ENCODE data around the gene BRMS1L. TPM values are rescaled to one million over a fixed set of nuclear protein-coding genes. Genes with fewer than 3 reads are reported as not detected.

BRMS1L gene
- total RNA-seq, 1 donor from 2014 or later = 20.9 TPM

DNA sequence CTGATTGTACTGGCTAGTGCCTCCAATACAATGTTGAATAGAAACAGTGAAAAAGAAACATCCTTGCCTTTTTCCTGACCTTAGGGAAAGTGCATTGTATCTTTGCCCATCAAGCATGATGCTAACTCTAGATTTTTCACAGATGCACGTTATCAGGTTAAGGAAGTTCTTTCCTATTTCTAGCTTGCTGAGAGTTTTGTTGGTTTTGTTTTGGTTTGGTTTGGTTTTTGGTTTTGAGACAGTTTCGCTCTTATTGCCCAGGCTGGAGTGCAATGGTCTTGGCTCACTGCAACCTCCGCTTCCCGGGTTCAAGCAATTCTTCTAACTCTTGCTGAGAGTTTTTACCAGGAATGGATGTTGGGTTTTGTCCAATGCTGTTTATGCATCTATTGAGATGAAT lies 89.0 kb downstream of the BRMS1L start:
- H3K9me3 ChIP-seq (ENCODE audit: control insufficient read depth in 3 of 3, low read length in 3 of 3) = no peaks in the 10 kb centered on the region
- H3K9ac ChIP-seq (ENCODE audit: low read depth in 1 of 3, low read length in 3 of 3) = no peak overlapping the region
- H3K27me3 ChIP-seq (ENCODE audit: control insufficient read depth in 3 of 3, insufficient read depth in 3 of 3, low read length in 3 of 3) = no peaks in the 10 kb centered on the region
- no peaks in the 10 kb centered on the region for H3K4me1 ChIP-seq (ENCODE audit: control insufficient read depth in 3 of 3, insufficient read depth in 3 of 3, low read length in 3 of 3)
- H3K4me3 ChIP-seq (ENCODE audit: low read length in 3 of 3) = no peak overlapping the region
- H3K27ac ChIP-seq (ENCODE audit: low read depth, low read length) = no peak overlapping the region
- no peaks in the 10 kb centered on the region for H3K36me3 ChIP-seq (ENCODE audit: control insufficient read depth in 3 of 3, insufficient read depth in 3 of 3, low read length in 3 of 3)

GRCh38 chr14:35915775-35916174 lies 89.6 kb downstream of the BRMS1L start:
- Histone ChIP-seq H3K9me3 (ENCODE audit: control insufficient read depth in 3 of 3, low read length in 3 of 3) (no peaks in the 10 kb centered on the region), H3K9ac (ENCODE audit: low read depth in 1 of 3, low read length in 3 of 3) (no peak overlapping the region), H3K36me3 (ENCODE audit: control insufficient read depth in 3 of 3, insufficient read depth in 3 of 3, low read length in 3 of 3) (no peaks in the 10 kb centered on the region), H3K27ac (ENCODE audit: low read depth, low read length) (no peak overlapping the region), H3K27me3 (ENCODE audit: control insufficient read depth in 3 of 3, insufficient read depth in 3 of 3, low read length in 3 of 3) (no peaks in the 10 kb centered on the region), H3K4me1 (ENCODE audit: control insufficient read depth in 3 of 3, insufficient read depth in 3 of 3, low read length in 3 of 3) (no peaks in the 10 kb centered on the region), H3K4me3 (ENCODE audit: low read length in 3 of 3) (no peak overlapping the region)

Other genes starting within 250 kb of the BRMS1L start
- 83.5 TPM for gene RALGAPA1, start 17.0 kb upstream of the BRMS1L start, total RNA-seq

Measured in skeletal muscle tissue (tissue), 4 donors.